Calu3 (cell line): ENCODE measurements around the gene ARRDC2. TPM values are rescaled to one million over a fixed set of nuclear protein-coding genes. Genes with fewer than 3 reads are reported as not detected.
"Not testable (repeated sequence)": the region's sequence is repeated elsewhere in the genome, so short reads cannot be mapped to it uniquely, and the experiment has no call there.

ENCODE experiments used
- BruUV-seq: library from RNA; stranded (reverse); fragments of 400-500 nt; replicated peaks from 2 replicates; lab custom pipeline; 2021; lab: Mats Ljungman, UMichigan
- CTCF ChIA-PET: fragments of 300-600 bp; sonication (Branson Sonifier 250); formaldehyde crosslinking; loops from one replicate; lab custom pipeline; 2022; ENCODE audit warnings: antibody characterized with exemption; lab: Charles Lee
- DNase-seq: peaks from one replicate; pipeline ENCODE4 v3.0.0; 2022
- H3K27ac Mint-ChIP-seq: one replicate; pipeline ENCODE4 v1.8.0; 2022; ENCODE audit warnings: mixed read lengths; ENCODE audit not compliant: unreplicated experiment
- H3K27me3 Mint-ChIP-seq: one replicate; pipeline ENCODE4 v1.8.0; 2022; ENCODE audit warnings: mixed read lengths; ENCODE audit not compliant: unreplicated experiment
- H3K36me3 Mint-ChIP-seq: one replicate; pipeline ENCODE4 v1.8.0; 2022; ENCODE audit warnings: mild to moderate bottlenecking, moderate library complexity, mixed read lengths; ENCODE audit not compliant: insufficient read depth, unreplicated experiment
- H3K4me1 Mint-ChIP-seq: one replicate; pipeline ENCODE4 v1.8.0; 2022; ENCODE audit warnings: mild to moderate bottlenecking, low read depth, mixed read lengths; ENCODE audit not compliant: unreplicated experiment
- H3K4me3 Mint-ChIP-seq: one replicate; pipeline ENCODE4 v1.8.0; 2022; ENCODE audit warnings: mild to moderate bottlenecking, low read depth, moderate library complexity, mixed read lengths; ENCODE audit not compliant: unreplicated experiment
- H3K9me3 Mint-ChIP-seq: one replicate; pipeline ENCODE4 v1.8.0; 2022; ENCODE audit warnings: low read depth, mixed read lengths; ENCODE audit not compliant: unreplicated experiment
- CTCF ChIP-seq: fragments of 200-600 bp; IDR thresholded peaks from one replicate; pipeline ENCODE4 v1.8.0; 2022; ENCODE audit warnings: antibody characterized with exemption; ENCODE audit not compliant: unreplicated experiment
- intact Hi-C: fragments of 100-400 bp; cut with micrococcal nuclease; formaldehyde crosslinking; loops from one replicate; pipeline ENCODE4 v1.10.0; 2022; ENCODE audit not compliant: unreplicated experiment
- total RNA-seq: library from RNA; stranded (reverse); gene quantifications from 2 replicates; pipeline ENCODE4 v1.2.3, GENCODE V29; 2022

Gene ARRDC2
- total RNA-seq, 1 experiment from 2014 or later = 15.8 TPM

DNA sequence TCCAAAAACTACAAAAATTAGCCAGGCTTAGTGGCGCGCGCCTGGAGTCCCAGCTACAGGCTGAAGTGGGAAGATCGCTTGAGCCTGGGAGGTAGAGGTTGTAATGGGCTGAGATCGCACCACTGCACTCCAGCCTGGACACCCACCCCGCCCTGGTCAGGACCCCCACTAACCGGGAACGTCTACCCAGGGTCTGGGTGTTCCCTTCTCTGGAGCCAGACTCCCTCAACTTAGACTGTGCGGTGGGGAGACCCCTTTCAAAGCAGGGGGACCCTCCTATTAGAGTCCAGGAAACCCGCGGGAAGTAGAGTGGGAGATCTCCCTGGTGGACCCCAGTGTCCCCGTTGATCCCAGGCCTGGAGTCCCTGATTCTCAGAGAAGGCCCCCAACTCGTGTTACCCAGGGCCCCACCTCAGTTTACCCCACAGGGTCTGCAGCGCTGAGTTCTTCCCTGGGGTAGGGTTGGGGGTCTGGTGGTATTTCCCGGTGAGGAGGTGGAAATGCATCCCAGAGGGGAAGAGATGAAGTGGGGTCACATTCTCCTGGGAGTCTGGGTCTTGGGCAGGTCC is 6.1 kb upstream of the ARRDC2 start:
- no TSS peak for BruUV-seq
- no peak for DNase-seq
- Mint-ChIP-seq H3K4me1 (peaks cover 13% of the 10 kb centered on the region), H3K27ac (no peak overlapping the region), H3K9me3 (no peaks in the 10 kb centered on the region), H3K36me3 (peaks cover 35% of the 10 kb centered on the region), H3K4me3 (peak overlapping the region; percentile 65), H3K27me3 (no peaks in the 10 kb centered on the region)
- intact Hi-C loops = no loop called here
- TF ChIP-seq CTCF = no peak
- CTCF ChIA-PET = interaction anchor here (0.5 kb wide), 1 partner anchor 693 kb away, joined by 7 read pairs; the partner anchor contains the start of gene DDA1

GRCh38 chr19:18002347-18002850 is 5.6 kb upstream of the ARRDC2 start:
- TSS peak; percentile 63 for BruUV-seq
- Mint-ChIP-seq H3K4me3 (peak overlapping the region; percentile 65), H3K27ac (no peak overlapping the region), H3K9me3 (no peaks in the 10 kb centered on the region), H3K36me3 (peaks cover 36% of the 10 kb centered on the region), H3K27me3 (no peaks in the 10 kb centered on the region), H3K4me1 (peaks cover 18% of the 10 kb centered on the region)
- CTCF ChIA-PET = interaction anchor here (1.1 to 1.4 kb wide), 2 partner anchors 54 to 70 kb away, joined by 3 read pairs; partner anchors contain the start of gene CCDC124
- no peak for TF ChIP-seq CTCF
- DNase-seq = no peak
- intact Hi-C loops = no loop called here

DNA sequence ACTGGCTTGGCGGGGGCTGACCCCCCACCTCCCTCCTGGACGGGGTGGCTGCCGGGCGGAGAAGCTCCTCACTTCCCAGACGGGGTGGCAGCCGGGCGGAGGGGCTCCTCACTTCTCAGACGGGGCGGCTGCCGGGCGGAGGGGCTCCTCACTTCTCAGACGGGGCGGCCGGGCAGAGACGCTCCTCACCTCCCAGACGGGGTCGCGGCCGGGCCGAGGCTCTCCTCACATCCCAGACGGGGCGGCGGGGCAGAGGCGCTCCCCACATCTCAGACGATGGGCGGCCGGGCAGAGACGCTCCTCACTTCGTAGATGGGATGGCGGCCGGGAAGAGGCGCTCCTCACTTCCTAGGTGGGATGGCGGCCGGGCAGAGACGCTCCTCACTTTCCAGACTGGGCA is 2.2 kb upstream of the ARRDC2 start:
- H3K36me3 Mint-ChIP-seq = peaks cover 46% of the 10 kb centered on the region
- DNase-seq, H3K27ac Mint-ChIP-seq, H3K9me3 Mint-ChIP-seq, H3K4me3 Mint-ChIP-seq, H3K27me3 Mint-ChIP-seq, CTCF ChIA-PET, BruUV-seq: not testable (repeated sequence)
- intact Hi-C loops = loop anchor here (5.0 kb wide), 1 partner anchor 247 kb away; no protein-coding TSS in a partner anchor
- H3K4me1 Mint-ChIP-seq = peaks cover 12% of the 10 kb centered on the region

GRCh38 chr19:18007044-18007916 is 690 bp upstream of the ARRDC2 start:
- CTCF ChIA-PET = interaction anchor here (0.6 to 0.9 kb wide), 5 partner anchors 19 to 204 kb away, joined by 3 to 4 read pairs (median 4); no protein-coding TSS in a partner anchor
- Mint-ChIP-seq H3K4me3 (peak overlapping the region; percentile 72), H3K27ac (peak overlapping the region; percentile 30), H3K36me3 (peaks cover 36% of the 10 kb centered on the region), H3K27me3 (no peaks in the 10 kb centered on the region), H3K9me3 (no peaks in the 10 kb centered on the region), H3K4me1 (peaks cover 11% of the 10 kb centered on the region)
- intact Hi-C loops = loop anchor here (1.0 to 5.0 kb wide), 2 partner anchors 51 to 245 kb away; no protein-coding TSS in a partner anchor
- BruUV-seq = no TSS peak
- peak; percentile 76 for TF ChIP-seq CTCF
- DNase-seq = peak; percentile 84
